Left ventricle myocardium inferior (tissue), 1 donor: ENCODE measurements around the gene NIPA2. TPM values are rescaled to one million over a fixed set of nuclear protein-coding genes. Genes with fewer than 3 reads are reported as not detected.

ENCODE experiments used
- DNase-seq: peaks from one replicate; pipeline ENCODE4 v3.0.0-alpha.2; 2020
- H3K27ac ChIP-seq: fragments of 200-600 bp; replicated peaks from 2 replicates; pipeline ENCODE4 v1.8.0; 2021
- H3K27me3 ChIP-seq: fragments of 200-600 bp; 2 replicates; pipeline ENCODE4 v1.8.0; 2021; ENCODE audit warnings: low read depth
- H3K36me3 ChIP-seq: fragments of 200-600 bp; 2 replicates; pipeline ENCODE4 v1.8.0; 2021
- H3K4me1 ChIP-seq: fragments of 200-600 bp; 2 replicates; pipeline ENCODE4 v1.8.0; 2021
- H3K4me3 ChIP-seq: fragments of 200-600 bp; 2 replicates; pipeline ENCODE4 v1.8.0; 2021; ENCODE audit warnings: mild to moderate bottlenecking, moderate library complexity
- H3K9me3 ChIP-seq: fragments of 200-600 bp; replicated peaks from 2 replicates; pipeline ENCODE4 v1.8.0; 2021
- CTCF ChIP-seq: fragments of 200-600 bp; IDR thresholded peaks from 2 replicates; pipeline ENCODE4 v1.8.0; 2021; ENCODE audit warnings: antibody characterized with exemption, mild to moderate bottlenecking, borderline replicate concordance
- intact Hi-C: fragments of 100-400 bp; cut with micrococcal nuclease; formaldehyde crosslinking; loops from one replicate; pipeline ENCODE4 v1.11.0; 2022
- total RNA-seq: library from RNA; stranded (reverse); fragmentation: NEBNext Ultra II Directional; extraction: Animal tissue kit (Norgen Biotek cat#: 25700); gene quantifications from one replicate; pipeline ENCODE4 v1.2.1, GENCODE V29; 2021
- donor health status: DM: no; HTN: yes; CAD: no; lungs with severe emphysema.

Gene NIPA2
- total RNA-seq, 1 donor from 2014 or later: 21.4 TPM

GRCh38 chr15:22889146-22889818 lies 50.8 kb downstream of the NIPA2 start:
- TF ChIP-seq CTCF: no peak
- Histone ChIP-seq H3K9me3 (no peaks in the 10 kb centered on the region), H3K4me3 (no peak overlapping the region), H3K27ac (no peak overlapping the region), H3K36me3 (peaks cover 53% of the 10 kb centered on the region), H3K27me3 (no peaks in the 10 kb centered on the region), H3K4me1 (peaks cover 7% of the 10 kb centered on the region)
- DNase-seq: no peak
- intact Hi-C loops: no loop called here

- H3K36me3 ChIP-seq: peaks cover 53% of the 10 kb centered on the region
- H3K27me3 ChIP-seq: no peaks in the 10 kb centered on the region
- no peaks in the 10 kb centered on the region for H3K9me3 ChIP-seq
- peaks cover 7% of the 10 kb centered on the region for H3K4me1 ChIP-seq
- intact Hi-C loops: no loop called here
- no peak overlapping the region for H3K4me3 ChIP-seq
- DNase-seq: no peak
- TF ChIP-seq CTCF: no peak
- H3K27ac ChIP-seq: no peak overlapping the region
Observed at GRCh38 chr15:22890296-22890695, 51.8 kb downstream of the NIPA2 start.

GRCh38 chr15:22891426-22892210 lies 53.2 kb downstream of the NIPA2 start:
- no peaks in the 10 kb centered on the region for H3K9me3 ChIP-seq
- TF ChIP-seq CTCF: no peak
- H3K36me3 ChIP-seq: peaks cover 55% of the 10 kb centered on the region
- DNase-seq: peak; percentile 7
- no peak overlapping the region for H3K27ac ChIP-seq
- H3K4me3 ChIP-seq: no peak overlapping the region
- peaks cover 7% of the 10 kb centered on the region for H3K4me1 ChIP-seq
- H3K27me3 ChIP-seq: no peaks in the 10 kb centered on the region
- intact Hi-C loops: no loop called here

GRCh38 chr15:22892333-22892732 lies 53.9 kb downstream of the NIPA2 start:
- H3K4me3 ChIP-seq: no peak overlapping the region
- peak; percentile 5 for DNase-seq
- H3K27me3 ChIP-seq: no peaks in the 10 kb centered on the region
- no peak overlapping the region for H3K27ac ChIP-seq
- peaks cover 7% of the 10 kb centered on the region for H3K4me1 ChIP-seq
- no peaks in the 10 kb centered on the region for H3K9me3 ChIP-seq
- peaks cover 60% of the 10 kb centered on the region for H3K36me3 ChIP-seq
- TF ChIP-seq CTCF: no peak
- intact Hi-C loops: no loop called here

- Histone ChIP-seq H3K9me3 (no peaks in the 10 kb centered on the region), H3K4me3 (no peak overlapping the region), H3K4me1 (peaks cover under 1% of the 10 kb centered on the region), H3K27ac (no peak overlapping the region), H3K27me3 (no peaks in the 10 kb centered on the region), H3K36me3 (peaks cover 60% of the 10 kb centered on the region)
- no peak for TF ChIP-seq CTCF
- intact Hi-C loops: no loop called here
- DNase-seq: peak; percentile 4
Observed at GRCh38 chr15:22893081-22893480, 54.6 kb downstream of the NIPA2 start.
